ENCODE data around the gene GAREM1.

DNA sequence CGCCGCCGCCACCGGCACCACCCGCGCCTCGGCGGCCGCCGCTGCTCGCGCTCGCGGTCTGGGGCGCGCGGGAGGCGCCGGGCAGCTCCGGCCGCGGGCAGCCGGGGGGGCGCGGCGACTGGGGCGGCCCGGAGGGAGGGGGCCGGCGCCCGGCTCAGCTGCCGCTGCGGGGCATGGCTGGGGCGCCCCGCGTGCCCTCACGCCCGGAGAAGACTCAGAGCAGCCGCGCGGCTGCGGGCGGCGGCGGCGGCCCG lies 295 bp downstream of the GAREM1 start:
- TF ChIP-seq, protein P1, sequence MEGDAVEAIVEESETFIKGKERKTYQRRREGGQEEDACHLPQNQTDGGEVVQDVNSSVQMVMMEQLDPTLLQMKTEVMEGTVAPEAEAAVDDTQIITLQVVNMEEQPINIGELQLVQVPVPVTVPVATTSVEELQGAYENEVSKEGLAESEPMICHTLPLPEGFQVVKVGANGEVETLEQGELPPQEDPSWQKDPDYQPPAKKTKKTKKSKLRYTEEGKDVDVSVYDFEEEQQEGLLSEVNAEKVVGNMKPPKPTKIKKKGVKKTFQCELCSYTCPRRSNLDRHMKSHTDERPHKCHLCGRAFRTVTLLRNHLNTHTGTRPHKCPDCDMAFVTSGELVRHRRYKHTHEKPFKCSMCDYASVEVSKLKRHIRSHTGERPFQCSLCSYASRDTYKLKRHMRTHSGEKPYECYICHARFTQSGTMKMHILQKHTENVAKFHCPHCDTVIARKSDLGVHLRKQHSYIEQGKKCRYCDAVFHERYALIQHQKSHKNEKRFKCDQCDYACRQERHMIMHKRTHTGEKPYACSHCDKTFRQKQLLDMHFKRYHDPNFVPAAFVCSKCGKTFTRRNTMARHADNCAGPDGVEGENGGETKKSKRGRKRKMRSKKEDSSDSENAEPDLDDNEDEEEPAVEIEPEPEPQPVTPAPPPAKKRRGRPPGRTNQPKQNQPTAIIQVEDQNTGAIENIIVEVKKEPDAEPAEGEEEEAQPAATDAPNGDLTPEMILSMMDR (conservative IDR thresholded peaks at IDR 0.05 in 1 of 2, IDR thresholded peaks at IDR 0.05 in 1 of 2; ENCODE audit: extremely low read depth in 1 of 2, insufficient read depth in 1 of 2, low read depth in 1 of 2, low read length in 2 of 2) = no peak
- no peak for TF ChIP-seq EZH2 (IDR thresholded peaks at IDR 0.05; ENCODE audit: borderline replicate concordance, low read length)

All from mammary epithelial cell (primary cell).